ENCODE measurements around the gene AP1S1. TPM values are rescaled to one million over a fixed set of nuclear protein-coding genes. Genes with fewer than 3 reads are reported as not detected.

The AP1S1 gene
- total RNA-seq, 1 experiment from 2014 or later: 79.0 TPM

DNA sequence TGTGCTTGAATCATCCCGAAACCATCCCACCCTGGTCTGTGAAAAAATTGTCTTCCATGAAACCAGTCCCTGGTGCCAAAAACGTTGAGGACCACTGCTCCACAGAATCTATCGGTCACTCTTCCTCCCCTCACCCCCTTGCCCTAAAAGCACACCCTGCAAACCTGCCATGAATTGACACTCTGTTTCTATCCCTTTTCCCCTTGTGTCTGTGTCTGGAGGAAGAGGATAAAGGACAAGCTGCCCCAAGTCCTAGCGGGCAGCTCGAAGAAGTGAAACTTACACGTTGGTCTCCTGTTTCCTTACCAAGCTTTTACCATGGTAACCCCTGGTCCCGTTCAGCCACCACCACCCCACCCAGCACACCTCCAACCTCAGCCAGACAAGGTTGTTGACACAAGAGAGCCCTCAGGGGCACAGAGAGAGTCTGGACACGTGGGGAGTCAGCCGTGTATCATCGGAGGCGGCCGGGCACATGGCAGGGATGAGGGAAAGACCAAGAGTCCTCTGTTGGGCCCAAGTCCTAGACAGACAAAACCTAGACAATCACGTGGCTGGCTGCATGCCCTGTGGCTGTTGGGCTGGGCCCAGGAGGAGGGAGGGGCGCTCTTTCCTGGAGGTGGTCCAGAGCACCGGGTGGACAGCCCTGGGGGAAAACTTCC lies 28.2 kb upstream of the AP1S1 start:
- H3K9me3 ChIP-seq (ENCODE audit: low read depth, low read length, poor library complexity, severe bottlenecking): no peaks in the 10 kb centered on the region
- intact Hi-C loops (cut with micrococcal nuclease; ENCODE audit: unreplicated experiment): no loop called here
- peaks cover 18% of the 10 kb centered on the region for H3K4me1 ChIP-seq (ENCODE audit: insufficient read depth, low read length, poor library complexity, severe bottlenecking)
- no peaks in the 10 kb centered on the region for H3K27me3 ChIP-seq (replicated peaks; ENCODE audit: insufficient read depth, low read depth, low read length, poor library complexity)
- ChIA-PET POLR2A (ENCODE audit: low non-redundant PET) (no interaction called here), CTCF (interaction anchor here (0.6 to 0.9 kb wide), 3 partner anchors 18 to 31 kb away, joined by 3 read pairs; no protein-coding TSS in a partner anchor)
- no peak for DNase-seq (ENCODE audit: low spot score)
- no peak overlapping the region for H3K27ac ChIP-seq (ENCODE audit: low read depth, low read length, poor library complexity, severe bottlenecking)
- H3K4me3 ChIP-seq (ENCODE audit: low read depth, low read length, poor library complexity, severe bottlenecking): no peak overlapping the region
- no TSS peak for BruUV-seq (replicated peaks)
- H3K36me3 ChIP-seq (ENCODE audit: insufficient read depth, low read length, poor library complexity, severe bottlenecking): no peaks in the 10 kb centered on the region
- TF ChIP-seq EZH2 (IDR thresholded peaks at IDR 0.05; ENCODE audit: borderline replicate concordance, low read depth, low read length, poor library complexity, severe bottlenecking): no peak
- TF ChIP-seq, protein P1, sequence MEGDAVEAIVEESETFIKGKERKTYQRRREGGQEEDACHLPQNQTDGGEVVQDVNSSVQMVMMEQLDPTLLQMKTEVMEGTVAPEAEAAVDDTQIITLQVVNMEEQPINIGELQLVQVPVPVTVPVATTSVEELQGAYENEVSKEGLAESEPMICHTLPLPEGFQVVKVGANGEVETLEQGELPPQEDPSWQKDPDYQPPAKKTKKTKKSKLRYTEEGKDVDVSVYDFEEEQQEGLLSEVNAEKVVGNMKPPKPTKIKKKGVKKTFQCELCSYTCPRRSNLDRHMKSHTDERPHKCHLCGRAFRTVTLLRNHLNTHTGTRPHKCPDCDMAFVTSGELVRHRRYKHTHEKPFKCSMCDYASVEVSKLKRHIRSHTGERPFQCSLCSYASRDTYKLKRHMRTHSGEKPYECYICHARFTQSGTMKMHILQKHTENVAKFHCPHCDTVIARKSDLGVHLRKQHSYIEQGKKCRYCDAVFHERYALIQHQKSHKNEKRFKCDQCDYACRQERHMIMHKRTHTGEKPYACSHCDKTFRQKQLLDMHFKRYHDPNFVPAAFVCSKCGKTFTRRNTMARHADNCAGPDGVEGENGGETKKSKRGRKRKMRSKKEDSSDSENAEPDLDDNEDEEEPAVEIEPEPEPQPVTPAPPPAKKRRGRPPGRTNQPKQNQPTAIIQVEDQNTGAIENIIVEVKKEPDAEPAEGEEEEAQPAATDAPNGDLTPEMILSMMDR (conservative IDR thresholded peaks at IDR 0.05; ENCODE audit: low read depth, low read length): no peak

DNA sequence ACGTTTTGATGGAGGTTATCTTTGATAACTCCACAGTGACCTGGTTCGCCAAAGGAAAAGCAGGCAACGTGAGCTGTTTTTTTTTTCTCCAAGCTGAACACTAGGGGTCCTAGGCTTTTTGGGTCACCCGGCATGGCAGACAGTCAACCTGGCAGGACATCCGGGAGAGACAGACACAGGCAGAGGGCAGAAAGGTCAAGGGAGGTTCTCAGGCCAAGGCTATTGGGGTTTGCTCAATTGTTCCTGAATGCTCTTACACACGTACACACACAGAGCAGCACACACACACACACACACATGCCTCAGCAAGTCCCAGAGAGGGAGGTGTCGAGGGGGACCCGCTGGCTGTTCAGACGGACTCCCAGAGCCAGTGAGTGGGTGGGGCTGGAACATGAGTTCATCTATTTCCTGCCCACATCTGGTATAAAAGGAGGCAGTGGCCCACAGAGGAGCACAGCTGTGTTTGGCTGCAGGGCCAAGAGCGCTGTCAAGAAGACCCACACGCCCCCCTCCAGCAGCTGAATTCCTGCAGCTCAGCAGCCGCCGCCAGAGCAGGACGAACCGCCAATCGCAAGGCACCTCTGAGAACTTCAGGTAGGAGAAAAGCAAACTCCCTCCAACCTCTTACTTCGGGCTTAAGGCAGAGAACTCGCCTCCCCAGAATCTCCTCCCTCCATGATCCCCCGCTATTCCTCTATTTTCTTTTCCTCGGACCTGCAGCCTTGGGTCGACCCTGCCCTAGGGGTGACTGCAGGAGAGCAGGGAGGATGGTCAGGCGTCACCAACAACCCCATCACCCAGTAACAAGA lies 27.4 kb upstream of the AP1S1 start, which contains the start of gene SERPINE1:
Gene SERPINE1, plus strand, starts transcription at position 454 of the 809 bp plus-strand sequence. CDS start 1,290 bp downstream, outside the sequence.
- CTCF ChIA-PET: interaction anchor here (0.6 to 0.9 kb wide), 3 partner anchors 17 to 31 kb away, joined by 3 read pairs; no protein-coding TSS in a partner anchor
- H3K27ac ChIP-seq (ENCODE audit: low read depth, low read length, poor library complexity, severe bottlenecking): no peak within 1 kb of the TSS
- H3K27me3 ChIP-seq (replicated peaks; ENCODE audit: insufficient read depth, low read depth, low read length, poor library complexity): no peaks in the 10 kb centered on the region
- BruUV-seq (replicated peaks): no TSS peak
- H3K36me3 ChIP-seq (ENCODE audit: insufficient read depth, low read length, poor library complexity, severe bottlenecking): no peaks in the 10 kb centered on the region
- TF ChIP-seq, protein P1 (conservative IDR thresholded peaks at IDR 0.05; ENCODE audit: low read depth, low read length): 0 out of 2 replicates have a peak, but pooled peaks have one; percentile 34
- no peak for TF ChIP-seq EZH2 (IDR thresholded peaks at IDR 0.05; ENCODE audit: borderline replicate concordance, low read depth, low read length, poor library complexity, severe bottlenecking)
- POLR2A ChIA-PET (ENCODE audit: low non-redundant PET): no interaction called here
- DNase-seq (ENCODE audit: low spot score): peak; percentile 93
- peaks cover 18% of the 10 kb centered on the region for H3K4me1 ChIP-seq (ENCODE audit: insufficient read depth, low read length, poor library complexity, severe bottlenecking)
- H3K4me3 ChIP-seq (ENCODE audit: low read depth, low read length, poor library complexity, severe bottlenecking): peak within 1 kb of the TSS; percentile 26
- intact Hi-C loops (cut with micrococcal nuclease; ENCODE audit: unreplicated experiment): no loop called here
- H3K9me3 ChIP-seq (ENCODE audit: low read depth, low read length, poor library complexity, severe bottlenecking): no peaks in the 10 kb centered on the region

DNA sequence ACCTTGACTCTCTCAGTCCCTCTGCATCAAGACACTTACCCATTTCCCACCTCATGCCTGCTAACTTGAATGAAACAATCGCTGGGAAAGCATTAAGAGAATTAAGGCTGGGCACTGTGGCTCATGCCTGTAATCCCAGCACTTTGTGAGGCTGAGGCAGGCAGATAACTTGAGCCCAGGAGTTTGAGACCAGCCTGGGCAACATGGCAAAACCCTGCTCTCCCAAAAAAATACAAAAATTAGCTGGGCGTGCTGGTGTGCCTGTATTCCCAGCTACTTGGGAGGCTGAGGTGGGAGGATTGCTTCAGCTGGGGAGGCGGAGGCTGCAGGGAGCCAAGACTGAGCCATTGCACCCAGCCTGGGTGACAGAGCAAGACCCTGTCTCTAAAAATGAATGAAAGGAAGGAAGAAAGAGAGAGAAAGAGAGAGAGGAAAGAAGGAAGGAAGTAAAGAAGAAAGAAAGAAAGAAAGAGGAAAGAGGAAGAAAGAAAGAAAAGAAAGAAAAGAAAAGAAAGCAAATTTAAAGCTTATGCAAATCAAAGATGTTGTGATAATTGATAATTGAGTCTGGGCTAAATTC lies 26.7 kb upstream of the AP1S1 start:
- no peaks in the 10 kb centered on the region for H3K9me3 ChIP-seq (ENCODE audit: low read depth, low read length, poor library complexity, severe bottlenecking)
- TF ChIP-seq, protein P1 (conservative IDR thresholded peaks at IDR 0.05; ENCODE audit: low read depth, low read length): no peak
- no peak for TF ChIP-seq EZH2 (IDR thresholded peaks at IDR 0.05; ENCODE audit: borderline replicate concordance, low read depth, low read length, poor library complexity, severe bottlenecking)
- POLR2A ChIA-PET (ENCODE audit: low non-redundant PET): no interaction called here
- DNase-seq (ENCODE audit: low spot score): no peak
- H3K27me3 ChIP-seq (replicated peaks; ENCODE audit: insufficient read depth, low read depth, low read length, poor library complexity): no peaks in the 10 kb centered on the region
- no peak overlapping the region for H3K27ac ChIP-seq (ENCODE audit: low read depth, low read length, poor library complexity, severe bottlenecking)
- no peaks in the 10 kb centered on the region for H3K36me3 ChIP-seq (ENCODE audit: insufficient read depth, low read length, poor library complexity, severe bottlenecking)
- peaks cover 18% of the 10 kb centered on the region for H3K4me1 ChIP-seq (ENCODE audit: insufficient read depth, low read length, poor library complexity, severe bottlenecking)
- peak overlapping the region; percentile 26 for H3K4me3 ChIP-seq (ENCODE audit: low read depth, low read length, poor library complexity, severe bottlenecking)
- intact Hi-C loops (cut with micrococcal nuclease; ENCODE audit: unreplicated experiment): no loop called here
- TSS peak; percentile 85 for BruUV-seq (replicated peaks)
- CTCF ChIA-PET: no interaction called here
